Smooth muscle cell (in vitro differentiated cells): ENCODE data around the gene GIMAP8. TPM values are rescaled to one million over a fixed set of nuclear protein-coding genes. Genes with fewer than 3 reads are reported as not detected.
"Not testable (repeated sequence)": the region's sequence is repeated elsewhere in the genome, so short reads cannot be mapped to it uniquely, and the experiment has no call there.

Source experiments
- DNase-seq: peaks from one replicate; lab custom pipeline; 2025; ENCODE audit not compliant: unreplicated experiment; lab: John Stamatoyannopoulos, UW
- H2AFZ ChIP-seq: fragments of 200-600 bp; sonication (generic); 2 replicates; pipeline ENCODE4 v1.6.0; 2016; ENCODE audit warnings: antibody characterized with exemption, low read depth, mild to moderate bottlenecking
- H3F3A ChIP-seq: fragments of 200-600 bp; sonication (generic); 2 replicates; pipeline ENCODE4 v1.6.0; 2017; ENCODE audit warnings: antibody characterized with exemption, low read depth
- H3K27ac ChIP-seq: fragments of 200-600 bp; sonication (generic); 2 replicates; pipeline ENCODE4 v1.5.1; 2016; ENCODE audit warnings: low read depth, mild to moderate bottlenecking
- H3K27me3 ChIP-seq: fragments of 200-600 bp; sonication (generic); 2 replicates; pipeline ENCODE4 v1.6.1; 2016; ENCODE audit warnings: low read depth, mild to moderate bottlenecking
- H3K36me3 ChIP-seq: fragments of 200-600 bp; sonication (generic); 2 replicates; pipeline ENCODE4 v1.5.1; 2016; ENCODE audit warnings: low read depth
- H3K4me1 ChIP-seq: fragments of 200-600 bp; sonication (generic); 2 replicates; pipeline ENCODE4 v1.5.1; 2016; ENCODE audit warnings: low read depth
- H3K4me2 ChIP-seq: fragments of 200-600 bp; sonication (generic); 2 replicates; pipeline ENCODE4 v1.6.0; 2016; ENCODE audit warnings: mild to moderate bottlenecking
- H3K4me3 ChIP-seq: fragments of 200-600 bp; sonication (generic); 2 replicates; pipeline ENCODE4 v1.5.1; 2016; ENCODE audit warnings: mild to moderate bottlenecking
- H3K79me2 ChIP-seq: fragments of 200-600 bp; sonication (generic); 2 replicates; pipeline ENCODE4 v1.6.0; 2016; ENCODE audit warnings: low read depth, mild to moderate bottlenecking
- H3K9ac ChIP-seq: fragments of 200-600 bp; sonication (generic); 2 replicates; pipeline ENCODE4 v1.6.0; 2016; ENCODE audit warnings: low read depth
- H3K9me3 ChIP-seq: fragments of 200-600 bp; sonication (generic); replicated peaks from 2 replicates; pipeline ENCODE4 v1.5.1; 2016; ENCODE audit warnings: low read depth
- H4K20me1 ChIP-seq: fragments of 200-600 bp; sonication (generic); 2 replicates; pipeline ENCODE4 v1.6.0; 2016; ENCODE audit warnings: low read depth
- CTCF ChIP-seq: fragments of 200-600 bp; sonication (generic); IDR thresholded peaks from 2 replicates; pipeline ENCODE4 v1.5.1; 2017; ENCODE audit warnings: borderline replicate concordance, mild to moderate bottlenecking, antibody characterized with exemption; ENCODE audit not compliant: insufficient read depth, poor library complexity, severe bottlenecking
- WGBS: methylation state at CpG from one replicate; pipeline ENCODE4 v1.1.7; 2016; ENCODE audit warnings: low lambda C conversion rate; 5-methylcytosine and 5-hydroxymethylcytosine counted together
- polyA plus RNA-seq: library from polyadenylated mRNA; unstranded; fragments of >200 nt; fragmentation: Nextera tagmentation; extraction: Ambion mirVana; gene quantifications from 2 replicates; pipeline ENCODE4 v1.2.1, GENCODE V29; 2016
- total RNA-seq: library from RNA; depleted of rRNA; stranded (reverse); fragments of >200 nt; gene quantifications from 2 replicates; pipeline ENCODE4 v1.2.3, GENCODE V29; 2014

GIMAP8 gene
- total and polyA plus RNA-seq, 2 experiments from 2014 or later: not detected

GRCh38 chr7:150516956-150517745, 66.7 kb downstream of the GIMAP8 start:
- Histone ChIP-seq H3K4me3 (no peak overlapping the region), H3K4me2 (no peak overlapping the region), H2AFZ (no peak overlapping the region), H3K9me3 (no peaks in the 10 kb centered on the region), H3K27ac (no peak overlapping the region), H4K20me1 (no peaks in the 10 kb centered on the region), H3F3A (no peaks in the 10 kb centered on the region), H3K9ac (no peak overlapping the region), H3K27me3 (no peaks in the 10 kb centered on the region), H3K36me3 (no peaks in the 10 kb centered on the region), H3K4me1 (no peaks in the 10 kb centered on the region), H3K79me2 (no peaks in the 10 kb centered on the region)
- no peak for DNase-seq
- no peak for TF ChIP-seq CTCF
- WGBS: 85% methylated on average over 1 of the region's 1 CpG

- Histone ChIP-seq H3K9ac (no peak overlapping the region), H3K27ac (no peak overlapping the region), H3K27me3 (no peaks in the 10 kb centered on the region), H3K4me2 (no peak overlapping the region), H2AFZ (no peak overlapping the region), H3K9me3 (no peaks in the 10 kb centered on the region), H3K4me3 (no peak overlapping the region), H3K36me3 (no peaks in the 10 kb centered on the region), H3K79me2 (no peaks in the 10 kb centered on the region), H3F3A (no peaks in the 10 kb centered on the region), H4K20me1 (no peaks in the 10 kb centered on the region), H3K4me1 (no peaks in the 10 kb centered on the region)
- WGBS: 66% methylated on average over 2 of the region's 2 CpGs
- no peak for TF ChIP-seq CTCF
- DNase-seq: no peak
Measured at GRCh38 chr7:150519310-150519709, 68.9 kb downstream of the GIMAP8 start.

- Histone ChIP-seq H3K4me1 (no peaks in the 10 kb centered on the region), H3K9ac (no peak overlapping the region), H3K79me2 (no peaks in the 10 kb centered on the region), H3K4me2 (no peak overlapping the region), H3K4me3 (no peak overlapping the region), H3F3A (no peaks in the 10 kb centered on the region), H3K36me3 (no peaks in the 10 kb centered on the region), H3K9me3 (no peaks in the 10 kb centered on the region), H4K20me1 (no peaks in the 10 kb centered on the region), H3K27ac (no peak overlapping the region), H3K27me3 (no peaks in the 10 kb centered on the region), H2AFZ (no peak overlapping the region)
- WGBS: 82% methylated on average over 8 of the region's 8 CpGs
- TF ChIP-seq CTCF: no peak
- no peak for DNase-seq
Measured at GRCh38 chr7:150520145-150520544, 69.7 kb downstream of the GIMAP8 start.

- H3K9ac ChIP-seq, H3K36me3 ChIP-seq, DNase-seq, H3K4me2 ChIP-seq, H3F3A ChIP-seq, H3K27ac ChIP-seq, H3K9me3 ChIP-seq, H2AFZ ChIP-seq, H3K79me2 ChIP-seq, H3K4me3 ChIP-seq, H3K4me1 ChIP-seq, H3K27me3 ChIP-seq, H4K20me1 ChIP-seq: not testable (repeated sequence)
- WGBS: 53% methylated on average over 6 of the region's 6 CpGs
Measured at GRCh38 chr7:150522931-150523330, 72.5 kb downstream of the GIMAP8 start.
